ENCODE results near the gene MAP1LC3A.

DNA sequence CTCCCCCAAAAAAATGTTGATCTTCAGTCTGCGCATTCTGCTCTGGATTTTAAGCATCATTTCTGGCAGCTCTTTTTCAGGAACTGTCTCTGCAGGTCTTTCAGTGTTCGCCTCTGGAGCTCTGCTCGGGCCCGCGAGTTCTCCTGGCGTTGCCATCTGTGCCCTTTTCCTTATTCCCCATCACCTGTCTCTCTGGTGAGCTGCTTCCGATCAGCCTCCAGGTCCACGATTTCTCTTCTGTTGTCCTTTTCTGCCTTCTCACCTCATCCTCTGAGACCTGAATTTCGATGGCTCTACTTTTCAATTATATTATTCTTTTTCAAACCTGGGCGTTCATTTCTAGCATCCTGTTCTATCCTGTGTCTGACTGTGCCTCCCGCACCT, 590 bp upstream of the MAP1LC3A start:
- TF ChIP-seq POLR2AphosphoS5 (IDR thresholded peaks at IDR 0.05; ENCODE audit: low read depth, low read length) (no peak), POLR2A (IDR thresholded peaks at IDR 0.05; ENCODE audit: low read depth, low read length) (no peak), SPI1 (IDR thresholded peaks at IDR 0.05; ENCODE audit: low read depth, low read length) (no peak)
